ENCODE measurements around the gene SPAG6. TPM values are rescaled to one million over a fixed set of nuclear protein-coding genes. Genes with fewer than 3 reads are reported as not detected.

SPAG6 gene
- total and polyA plus RNA-seq, 2 of the 8 experiments (the other 6 are each of a cell fraction or from before 2014, with no cell fraction given), result 0.14 TPM; not detected in 1

DNA sequence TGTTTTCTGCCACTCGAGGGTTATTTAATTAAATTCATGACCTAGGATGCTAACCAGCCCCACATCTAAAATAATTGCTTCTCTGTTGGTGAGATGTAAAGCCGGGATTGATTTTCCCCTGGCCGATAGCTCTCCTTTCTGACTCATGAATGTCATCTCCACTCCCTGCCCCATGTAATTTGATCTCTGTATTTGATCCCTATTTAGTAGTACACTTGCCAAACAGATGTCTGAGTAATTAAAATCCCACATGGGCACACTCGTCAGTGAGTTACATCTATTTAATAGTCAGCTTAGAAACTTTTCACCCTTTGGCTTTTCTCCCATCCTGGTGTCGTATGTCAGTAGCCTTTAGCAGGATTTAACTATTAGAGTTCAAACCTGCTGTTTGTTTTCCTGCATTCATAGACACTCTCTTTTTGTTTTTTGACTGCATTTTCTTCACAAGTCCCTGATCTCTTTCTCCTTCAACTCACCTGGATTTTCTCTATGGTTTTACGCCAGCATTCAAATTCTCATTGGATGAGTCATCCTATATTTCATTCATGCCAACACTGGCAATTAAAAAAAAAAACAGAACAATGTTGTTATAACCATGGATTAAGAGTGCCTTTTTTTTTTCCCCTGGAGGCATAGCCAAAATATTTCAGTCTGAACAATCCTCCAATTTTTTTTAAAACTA, 82.7 kb downstream of the SPAG6 start:
- Histone ChIP-seq H3K14ac (ENCODE audit: insufficient read length) (no peak overlapping the region), H3K27me3 (replicated peaks in 1 of 4; ENCODE audit: control insufficient read depth in 3 of 4, extremely low read depth in 1 of 4, insufficient read depth in 3 of 4, low read length in 3 of 4) (peaks cover 0 to 3% (median under 1%) of the 10 kb centered on the region in 4 experiments; a peak in 1 of 7 replicates), H3K4me2 (ENCODE audit: insufficient read depth in 1 of 2, low read depth in 2 of 2, low read length in 2 of 2) (no peak overlapping the region; a peak in 1 of 4 replicates), H3K79me1 (ENCODE audit: low read depth, low read length) (no peaks in the 10 kb centered on the region), H3K56ac (replicated peaks; ENCODE audit: insufficient read length, low read depth, low read length) (no peak overlapping the region), H3K36me3 (ENCODE audit: control insufficient read depth in 2 of 4, insufficient read depth in 4 of 4, low read length in 3 of 4) (no peaks in the 10 kb centered on the region), H2BK20ac (ENCODE audit: low read length) (no peak overlapping the region), H2BK5ac (ENCODE audit: low read depth, low read length) (no peak overlapping the region), H3K27ac (ENCODE audit: low read depth, low read length) (no peak overlapping the region), H3K9ac (replicated peaks in 1 of 4; ENCODE audit: extremely low read depth in 1 of 4, low read depth in 3 of 4, low read length in 3 of 4) (no peak overlapping the region), H2AK5ac (ENCODE audit: low read depth, low read length) (no peak overlapping the region), H4K20me1 (replicated peaks in 1 of 2; ENCODE audit: control insufficient read depth in 1 of 2, insufficient read depth in 2 of 2, low read length in 2 of 2) (no peaks in the 10 kb centered on the region), H3K4ac (replicated peaks; ENCODE audit: insufficient read length, low read depth, low read length) (no peak overlapping the region), H3K79me2 (ENCODE audit: control insufficient read depth in 1 of 2, insufficient read depth in 2 of 2, low read length in 2 of 2) (no peaks in the 10 kb centered on the region), H2AFZ (ENCODE audit: low read length) (no peak overlapping the region), H3K4me1 (replicated peaks in 1 of 4; ENCODE audit: control insufficient read depth in 3 of 4, insufficient read depth in 4 of 4, low read length in 3 of 4) (peaks cover 4 to 10% (median 8%) of the 10 kb centered on the region in 4 experiments; a peak in 4 of 7 replicates), H3K4me3 (ENCODE audit: extremely low read depth in 1 of 4, insufficient read depth in 2 of 4, low read depth in 3 of 4, low read length in 4 of 4) (no peak overlapping the region), H2BK120ac (replicated peaks; ENCODE audit: low read depth, low read length) (no peak overlapping the region), H4K8ac (ENCODE audit: extremely low read depth, insufficient read depth, low read length) (no peak overlapping the region), H4K5ac (ENCODE audit: insufficient read length, low read depth, low read length) (no peak overlapping the region), H3K18ac (ENCODE audit: extremely low read depth, low read length) (no peak overlapping the region), H2BK15ac (ENCODE audit: low read length) (no peak overlapping the region), H3K9me3 (ENCODE audit: insufficient read depth in 2 of 2, low read depth in 1 of 2, low read length in 1 of 2) (no peaks in the 10 kb centered on the region), H3K23me2 (ENCODE audit: low read depth, low read length) (no peaks in the 10 kb centered on the region), H2BK12ac (ENCODE audit: low read depth, low read length) (no peak overlapping the region), H3K23ac (ENCODE audit: insufficient read length) (no peak overlapping the region), H4K91ac (replicated peaks; ENCODE audit: insufficient read length, low read length) (no peak overlapping the region)
- TF ChIP-seq SIRT6 (IDR thresholded peaks at IDR 0.05; ENCODE audit: low read length) (no peak), SP2 (IDR thresholded peaks at IDR 0.05; ENCODE audit: low read length) (no peak), SUZ12 (IDR thresholded peaks at IDR 0.05; ENCODE audit: low read length) (no peak), SP1 (IDR thresholded peaks at IDR 0.05; ENCODE audit: low read depth, low read length) (no peak), RXRA (IDR thresholded peaks at IDR 0.05; ENCODE audit: insufficient read depth, low read depth, low read length) (no peak), KDM5A (IDR thresholded peaks at IDR 0.05; ENCODE audit: low read length) (no peak), EP300 (IDR thresholded peaks at IDR 0.05; ENCODE audit: borderline replicate concordance in 1 of 2, low read depth in 2 of 2, low read length in 2 of 2) (no peak)
- whole genome bisulfite sequencing, 2 experiments (ENCODE audit: extremely low coverage in 1 of 2, insufficient coverage in 1 of 2, insufficient read length in 1 of 2, insufficient replicate concordance in 2 of 2, low coverage in 1 of 2, low lambda C conversion rate in 2 of 2, missing lambda C conversion rate in 1 of 2), result 54% methylated on average over 6 of the region's 6 CpGs; no CpG with 5 or more reads in 1 of the 2 experiments
- POLR2A ChIA-PET (ENCODE audit: partially characterized antibody), result no interaction called here
- no peak for FAIRE-seq
- CTCF ChIA-PET (ENCODE audit: partially characterized antibody), result interaction anchor here (1.0 kb wide), 1 partner anchor 435 kb away, joined by 3 read pairs; no protein-coding TSS in a partner anchor
- DNase-seq (ENCODE audit: low read depth in 1 of 2, low spot score in 2 of 2), result no peak

Measured in H1 (cell line).